H1 (cell line): Measurements from ENCODE around the gene VENTX.

ENCODE experiments used
- CTCF ChIP-seq, 3 experiments: IDR thresholded peaks; 1 replicate in 2 of 3; 2 replicates in 1 of 3; pipeline versions ENCODE4 v1.5.1 to v1.6.1; 2011; ENCODE audit warnings: low read length in 3 of 3, mild to moderate bottlenecking in 3 of 3, inconsistent platforms in 2 of 3, low read depth in 1 of 3, moderate library complexity in 1 of 3; ENCODE audit not compliant: insufficient read depth in 1 of 3; ENCODE audit errors: control extremely low read depth in 1 of 3
- JUN ChIP-seq: IDR thresholded peaks from 2 replicates; pipeline ENCODE4 v1.6.1; 2011; ENCODE audit warnings: low read depth, mild to moderate bottlenecking, improper control_type of control experiment, low read length
- POLR2A ChIP-seq, 2 experiments: IDR thresholded peaks; 1 replicate in 1 of 2; 2 replicates in 1 of 2; pipeline ENCODE4 v1.6.1; 2011; ENCODE audit warnings: low read depth in 2 of 2, low read length in 2 of 2, mild to moderate bottlenecking in 2 of 2; ENCODE audit errors: control extremely low read depth in 1 of 2
- RFX5 ChIP-seq: IDR thresholded peaks from 2 replicates; pipeline ENCODE4 v1.6.1; 2011; ENCODE audit warnings: low read depth, low read length, improper control_type of control experiment, borderline replicate concordance

DNA sequence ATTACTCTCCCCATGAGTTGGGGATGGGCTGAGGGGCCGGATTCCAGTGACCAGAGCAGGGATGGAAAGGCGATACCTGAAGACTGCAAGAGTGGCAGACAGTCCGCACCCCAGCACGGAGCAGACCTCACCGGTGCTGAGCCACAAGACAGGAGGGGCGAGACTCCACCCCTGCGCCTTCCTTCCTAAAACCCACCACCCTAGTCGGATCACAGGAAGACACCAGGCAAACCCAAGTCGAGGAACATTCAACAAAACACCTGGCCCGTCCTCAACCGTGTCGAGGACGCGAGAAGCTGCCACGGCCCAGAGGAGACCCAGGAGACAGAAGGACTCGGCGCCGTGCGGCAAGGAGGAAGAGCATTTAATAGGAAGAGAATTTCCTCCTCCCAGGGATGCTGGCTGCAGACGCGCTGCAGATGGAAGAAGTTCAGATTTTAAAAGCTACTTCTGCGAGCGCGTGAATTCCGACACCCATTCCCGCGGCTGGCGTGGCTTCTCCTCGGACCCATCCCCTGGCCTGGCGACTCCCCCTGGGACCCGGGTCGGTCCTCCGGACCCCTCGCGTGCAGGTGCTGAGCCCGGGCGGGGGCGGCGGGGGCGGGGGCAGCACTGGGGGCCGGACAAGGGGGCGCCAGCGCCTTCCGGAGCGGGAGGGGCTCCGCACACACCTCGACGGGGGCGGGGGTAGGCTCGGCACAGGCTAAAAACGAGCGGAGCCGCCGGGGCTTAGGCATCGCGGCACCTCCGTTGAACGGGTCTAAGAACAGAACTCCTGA is 8.2 kb upstream of the VENTX start:
- no peak for TF ChIP-seq POLR2A (IDR thresholded peaks at IDR 0.05; ENCODE audit: control extremely low read depth in 1 of 2, low read depth in 2 of 2, low read length in 2 of 2)
- no peak for TF ChIP-seq JUN
- TF ChIP-seq CTCF (IDR thresholded peaks at IDR 0.05; ENCODE audit: control extremely low read depth in 1 of 3, insufficient read depth in 1 of 3, low read depth in 1 of 3, low read length in 3 of 3): no peak
- no peak for TF ChIP-seq RFX5
